ENCODE measurements around the gene NUDT14.

NUDT14 gene

GRCh38 chr14:105155071-105155651 is 26.0 kb downstream of the NUDT14 start:
- TF ChIP-seq FOXP2 (optimal IDR thresholded peaks at IDR 0.05; ENCODE audit: borderline replicate concordance, extremely low read depth, extremely low read length, insufficient read depth): no peak
- TF ChIP-seq TAF1 (IDR thresholded peaks at IDR 0.05; ENCODE audit: borderline replicate concordance, insufficient read depth, low read length): no peak
- TF ChIP-seq POLR2AphosphoS5 (IDR thresholded peaks at IDR 0.05; ENCODE audit: low read depth, low read length): no peak
- TF ChIP-seq SIN3A (IDR thresholded peaks at IDR 0.05; ENCODE audit: borderline replicate concordance, insufficient read depth, low read length): no peak
- TF ChIP-seq REST (IDR thresholded peaks at IDR 0.05; ENCODE audit: insufficient read depth in 1 of 2, low read depth in 2 of 2, low read length in 2 of 2): no peak

- TF ChIP-seq REST (IDR thresholded peaks at IDR 0.05; ENCODE audit: insufficient read depth in 1 of 2, low read depth in 2 of 2, low read length in 2 of 2) (no peak), POLR2AphosphoS5 (IDR thresholded peaks at IDR 0.05; ENCODE audit: low read depth, low read length) (no peak), FOXP2 (optimal IDR thresholded peaks at IDR 0.05; ENCODE audit: borderline replicate concordance, extremely low read depth, extremely low read length, insufficient read depth) (no peak), TAF1 (IDR thresholded peaks at IDR 0.05; ENCODE audit: borderline replicate concordance, insufficient read depth, low read length) (no peak), SIN3A (IDR thresholded peaks at IDR 0.05; ENCODE audit: borderline replicate concordance, insufficient read depth, low read length) (no peak)
Observed at GRCh38 chr14:105154476-105154871, 26.6 kb downstream of the NUDT14 start.

GRCh38 chr14:105153739-105154475 is 27.2 kb downstream of the NUDT14 start:
- no peak for TF ChIP-seq SIN3A (IDR thresholded peaks at IDR 0.05; ENCODE audit: borderline replicate concordance, insufficient read depth, low read length)
- no peak for TF ChIP-seq FOXP2 (optimal IDR thresholded peaks at IDR 0.05; ENCODE audit: borderline replicate concordance, extremely low read depth, extremely low read length, insufficient read depth)
- no peak for TF ChIP-seq REST (IDR thresholded peaks at IDR 0.05; ENCODE audit: insufficient read depth in 1 of 2, low read depth in 2 of 2, low read length in 2 of 2)
- no peak for TF ChIP-seq TAF1 (IDR thresholded peaks at IDR 0.05; ENCODE audit: borderline replicate concordance, insufficient read depth, low read length)
- no peak for TF ChIP-seq POLR2AphosphoS5 (IDR thresholded peaks at IDR 0.05; ENCODE audit: low read depth, low read length)

- TF ChIP-seq TAF1 (IDR thresholded peaks at IDR 0.05; ENCODE audit: borderline replicate concordance, insufficient read depth, low read length): no peak
- TF ChIP-seq FOXP2 (optimal IDR thresholded peaks at IDR 0.05; ENCODE audit: borderline replicate concordance, extremely low read depth, extremely low read length, insufficient read depth): peak; percentile 25
Observed at GRCh38 chr14:105153331-105153731, 27.8 kb downstream of the NUDT14 start.

GRCh38 chr14:105152794-105153241 is 28.3 kb downstream of the NUDT14 start:
- TF ChIP-seq SIN3A (IDR thresholded peaks at IDR 0.05; ENCODE audit: borderline replicate concordance, insufficient read depth, low read length) (no peak), TAF1 (IDR thresholded peaks at IDR 0.05; ENCODE audit: borderline replicate concordance, insufficient read depth, low read length) (no peak), POLR2AphosphoS5 (IDR thresholded peaks at IDR 0.05; ENCODE audit: low read depth, low read length) (no peak), REST (IDR thresholded peaks at IDR 0.05; ENCODE audit: insufficient read depth in 1 of 2, low read depth in 2 of 2, low read length in 2 of 2) (no peak), FOXP2 (optimal IDR thresholded peaks at IDR 0.05; ENCODE audit: borderline replicate concordance, extremely low read depth, extremely low read length, insufficient read depth) (no peak)

Data from PFSK-1 (cell line).